HG03066 (cell line): Measurements from ENCODE around the gene TAMM41.
"Not testable (repeated sequence)": the region's sequence is repeated elsewhere in the genome, so short reads cannot be mapped to it uniquely, and the experiment has no call there.

ENCODE experiments used
- ATAC-seq: cut with Tn5 transposase; IDR thresholded peaks from one replicate; pipeline ENCODE4 v1.9.1; 2021; ENCODE audit warnings: low read depth; ENCODE audit not compliant: unreplicated experiment

The TAMM41 gene

GRCh38 chr3:11770477-11771391 is 76.0 kb downstream of the TAMM41 start:
- ATAC-seq: peak; percentile 100

GRCh38 chr3:11769704-11770476 is 76.8 kb downstream of the TAMM41 start:
- ATAC-seq: peak; percentile 3

- no peak for ATAC-seq
These were observed 78.1 kb downstream of the TAMM41 start for GRCh38 chr3:11768604-11769003.

DNA sequence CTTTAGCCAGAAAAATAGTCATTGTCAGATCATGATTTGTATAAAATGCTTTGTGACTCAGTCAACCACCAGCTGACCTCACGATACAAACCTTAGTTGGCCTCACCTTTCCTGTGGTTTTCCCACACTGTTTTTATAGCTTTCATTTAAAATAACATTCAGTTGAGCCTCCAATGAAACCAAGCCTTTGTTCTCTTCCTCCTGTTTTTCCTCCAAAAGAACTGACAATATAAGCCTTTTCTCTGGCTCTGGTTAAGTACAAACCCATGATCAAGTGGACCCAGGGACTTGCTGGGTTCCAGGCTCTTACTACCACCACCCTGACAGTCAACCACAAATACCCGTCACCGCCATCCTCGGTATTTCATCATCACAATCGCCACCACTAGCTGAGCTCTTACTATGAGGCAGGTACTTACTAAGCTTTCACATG is 81.7 kb downstream of the TAMM41 start:
- ATAC-seq: no peak

DNA sequence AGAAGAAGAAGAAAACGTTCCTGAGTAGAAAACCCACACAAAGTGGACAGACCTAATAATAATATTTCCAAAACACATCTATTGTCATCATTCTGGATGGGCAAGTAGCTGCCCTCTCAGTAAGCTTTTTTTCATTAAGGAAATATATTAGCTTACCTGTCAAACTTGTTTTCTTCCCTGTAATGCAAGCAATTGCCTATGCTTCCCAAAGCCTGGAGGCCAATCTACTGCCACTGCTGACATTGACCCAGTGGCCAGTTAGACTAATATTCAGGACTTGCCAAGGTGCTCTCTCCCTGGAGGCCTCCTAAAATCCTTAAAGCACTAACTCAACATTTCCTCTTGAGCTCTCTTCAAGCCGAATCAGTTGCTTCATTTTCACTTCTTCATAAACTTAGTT is 86.7 kb downstream of the TAMM41 start:
- ATAC-seq: no peak

DNA sequence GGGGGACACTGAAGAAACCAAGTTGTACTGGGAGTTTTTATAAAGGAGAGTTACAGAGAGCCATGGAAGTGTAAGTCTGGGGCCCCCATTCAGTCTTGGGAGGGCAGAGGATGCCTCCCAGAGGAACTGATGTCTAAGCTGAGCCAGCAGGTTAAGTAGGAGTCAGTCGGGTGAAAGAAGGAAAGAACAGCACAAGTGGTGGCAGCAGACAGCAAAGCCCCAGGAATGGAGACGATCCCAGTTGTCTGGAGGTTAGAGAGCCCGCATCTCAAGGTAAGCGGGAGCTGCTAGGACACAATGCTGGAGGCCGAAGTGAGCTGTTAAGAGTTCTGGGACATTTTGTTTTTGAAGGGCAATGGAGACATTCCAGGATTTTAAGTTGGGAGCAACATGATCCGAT is 88.8 kb downstream of the TAMM41 start:
- no peak for ATAC-seq

DNA sequence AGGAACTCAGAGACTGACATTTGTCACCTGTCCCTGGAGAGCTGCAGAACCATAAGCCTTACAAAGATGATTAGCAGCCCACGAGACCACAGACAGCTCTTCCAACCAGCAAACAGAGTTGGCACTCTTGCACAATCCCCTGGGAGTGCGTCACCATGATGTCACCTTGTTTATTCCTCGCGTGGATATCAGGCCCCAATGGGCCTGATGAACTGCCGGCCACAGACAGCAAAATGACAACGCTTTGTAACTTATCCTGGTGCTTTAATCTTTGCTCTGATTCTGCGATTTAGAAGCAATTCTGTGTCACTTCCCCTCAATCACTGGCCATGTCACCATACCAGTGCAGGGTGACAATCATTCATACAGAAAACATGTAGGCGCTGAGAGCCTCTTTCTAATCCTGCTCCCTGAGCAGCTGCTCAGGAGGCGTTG is 89.2 kb downstream of the TAMM41 start:
- ATAC-seq: no peak

- ATAC-seq: no peak
These were observed 91.4 kb downstream of the TAMM41 start for GRCh38 chr3:11755276-11755675.

DNA sequence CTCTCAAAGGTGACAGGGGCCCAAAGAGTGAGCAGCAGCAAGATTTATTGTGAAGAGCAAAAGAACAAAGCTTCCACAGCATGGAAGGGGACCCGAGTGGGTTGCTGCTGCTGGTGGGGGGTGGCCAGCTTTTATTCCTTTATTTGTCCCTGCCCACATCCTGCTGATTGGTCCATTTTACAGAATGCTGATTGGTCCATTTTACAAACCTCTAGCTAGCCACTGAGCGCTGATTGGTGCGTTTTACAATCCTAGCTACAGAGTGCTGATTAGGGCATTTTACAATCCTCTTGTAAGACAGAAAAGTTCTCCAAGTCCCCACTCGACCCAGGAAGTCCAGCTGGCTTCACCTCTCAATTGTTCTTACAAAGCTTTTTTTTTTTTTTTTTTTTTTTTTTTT is 94.4 kb downstream of the TAMM41 start:
- not testable (repeated sequence) for ATAC-seq

DNA sequence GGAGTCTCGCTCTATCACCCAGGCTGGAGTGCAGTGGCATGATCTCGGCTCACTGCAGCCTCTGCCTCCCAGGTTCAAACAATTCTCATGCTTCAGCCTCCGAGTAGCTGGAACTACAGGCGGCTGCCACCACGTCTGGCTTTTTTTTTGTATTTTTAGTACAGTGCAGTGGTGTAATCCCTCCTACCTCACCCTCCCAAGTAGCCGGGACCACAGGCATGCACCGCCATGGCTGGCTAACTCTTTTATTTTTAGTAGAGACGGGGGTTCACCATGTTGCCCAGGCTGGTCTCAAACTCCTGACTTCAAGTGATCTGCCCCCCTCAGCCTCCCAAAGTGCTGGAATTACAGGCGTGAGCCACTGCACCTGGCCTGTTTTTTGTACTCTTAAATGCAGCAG is 98.4 kb downstream of the TAMM41 start:
- not testable (repeated sequence) for ATAC-seq
